ENCODE results near the gene PCAT6. TPM values are rescaled to one million over a fixed set of nuclear protein-coding genes. Genes with fewer than 3 reads are reported as not detected.

The PCAT6 gene
- total and polyA plus RNA-seq, 10 donors: 0.81 to 2.4 (median 1.3) TPM; not detected in 3

- H3K27ac ChIP-seq: peak overlapping the region in 7 of 8 donors; percentile 14 to 74 (median 55)
- TF ChIP-seq POLR2AphosphoS5 (IDR thresholded peaks at IDR 0.05) (peak in 1 of 3 donors; percentile 63), CTCF (IDR thresholded peaks at IDR 0.05 in 8 of 11, conservative IDR thresholded peaks at IDR 0.05 in 3 of 11) (no peak)
- H3K27me3 ChIP-seq (replicated peaks in 1 of 7): peaks cover 0 to 23% (median 0%) of the 10 kb centered on the region in 7 donors
- peaks cover 6 to 66% (median 30%) of the 10 kb centered on the region in 6 donors for H3K4me1 ChIP-seq
- intact Hi-C loops (cut with DNase I; ENCODE audit: low total_unique reads): no loop called here
- H3K36me3 ChIP-seq: no peaks in the 10 kb centered on the region
- 15 to 37% (median 24%) methylated on average over 6 of the region's 6 CpGs for WGBS, 5 donors
- no peak overlapping the region for H3K4me3 ChIP-seq
- H3K9me3 ChIP-seq: no peaks in the 10 kb centered on the region
- no peak for DNase-seq
Observed at GRCh38 chr1:202858331-202858730, 47.6 kb downstream of the PCAT6 start.

- 76 to 86% (median 84%) methylated on average over 8 to 10 of the region's 10 CpGs for WGBS, 5 donors
- intact Hi-C loops (cut with DNase I; ENCODE audit: low total_unique reads): no loop called here
- peak overlapping the region in 7 of 8 donors; percentile 14 to 74 (median 55) for H3K27ac ChIP-seq
Observed at GRCh38 chr1:202858789-202859414, 48.1 kb downstream of the PCAT6 start.

GRCh38 chr1:202860744-202861419 is 50.1 kb downstream of the PCAT6 start:
- H3K4me3 ChIP-seq: peak overlapping the region; percentile 42 to 87 (median 68)
- peaks cover 6 to 62% (median 30%) of the 10 kb centered on the region in 6 donors for H3K4me1 ChIP-seq
- 1 to 4% (median 4%) methylated on average over 17 to 50 of the region's 50 CpGs for WGBS, 5 donors
- no peaks in the 10 kb centered on the region for H3K36me3 ChIP-seq
- intact Hi-C loops (cut with DNase I; ENCODE audit: low total_unique reads): no loop called here
- no peaks in the 10 kb centered on the region for H3K9me3 ChIP-seq
- TF ChIP-seq POLR2A (IDR thresholded peaks at IDR 0.05) (no peak), POLR2AphosphoS5 (IDR thresholded peaks at IDR 0.05) (no peak), CTCF (IDR thresholded peaks at IDR 0.05 in 8 of 11, conservative IDR thresholded peaks at IDR 0.05 in 3 of 11) (peak in 1 of 11 experiments; percentile 2)
- peak overlapping the region in 3 of 8 donors; percentile 28 to 48 (median 48) for H3K27ac ChIP-seq
- peaks cover 0 to 25% (median 0%) of the 10 kb centered on the region in 7 donors for H3K27me3 ChIP-seq (replicated peaks in 1 of 7)
- DNase-seq: peak; percentile 80

More at GRCh38 chr1:202858789-202859414, 48.1 kb downstream of the PCAT6 start:
- DNase-seq: no peak
- peaks cover 6 to 66% (median 30%) of the 10 kb centered on the region in 6 donors for H3K4me1 ChIP-seq
- no peak overlapping the region for H3K4me3 ChIP-seq
- H3K36me3 ChIP-seq: no peaks in the 10 kb centered on the region
- TF ChIP-seq POLR2AphosphoS5 (IDR thresholded peaks at IDR 0.05): no peak
- TF ChIP-seq CTCF (IDR thresholded peaks at IDR 0.05 in 8 of 11, conservative IDR thresholded peaks at IDR 0.05 in 3 of 11): no peak
- no peak for TF ChIP-seq POLR2A (IDR thresholded peaks at IDR 0.05)
- no peaks in the 10 kb centered on the region for H3K9me3 ChIP-seq
- peaks cover 0 to 23% (median 0%) of the 10 kb centered on the region in 7 donors for H3K27me3 ChIP-seq (replicated peaks in 1 of 7)

Small RNAs within 50 kb of the gene (small RNA-seq; reads per million reads assigned to genes)
- 0 reads per million in 4 donors for gene AC098934.3

Other genes with a start within 250 kb of the PCAT6 start
- gene SYT2, start 100.5 kb upstream of the PCAT6 start, total RNA-seq: under 1 TPM in 4 of 7 donors, not detected in 3; 0.03 to 0.14 (median 0.08) TPM
- gene SYT2, start 100.5 kb upstream of the PCAT6 start, polyA plus RNA-seq: under 1 TPM; under 0.01 to 0.02 (median under 0.01) TPM
- 10 to 100 TPM; 45.4 to 71.9 (median 59.4) TPM for gene KDM5B, start 2.5 kb upstream of the PCAT6 start, total RNA-seq
- gene KDM5B, start 2.5 kb upstream of the PCAT6 start, polyA plus RNA-seq: 1 to 10 TPM; 7.7 to 8.9 (median 8.4) TPM
- gene RABIF, start 78.2 kb downstream of the PCAT6 start, total RNA-seq: 10 to 100 TPM in 3 of 7 donors, 1 to 10 TPM in 4; 8.4 to 11.5 (median 9.2) TPM
- gene RABIF, start 78.2 kb downstream of the PCAT6 start, polyA plus RNA-seq: 1 to 10 TPM; 5.9 to 9.4 (median 7.6) TPM
- gene KLHL12, start 116.3 kb downstream of the PCAT6 start, total RNA-seq: 10 to 100 TPM; 20.6 to 35.4 (median 24.6) TPM
- gene KLHL12, start 116.3 kb downstream of the PCAT6 start, polyA plus RNA-seq: 10 to 100 TPM; 14.8 to 16.0 (median 15.8) TPM
- 100 to 1,000 TPM in 5 of 7 donors, 10 to 100 TPM in 2; 90.9 to 167 (median 128) TPM for gene ADIPOR1, start 147.4 kb downstream of the PCAT6 start, total RNA-seq
- gene ADIPOR1, start 147.4 kb downstream of the PCAT6 start, polyA plus RNA-seq: 10 to 100 TPM; 34.0 to 57.6 (median 39.7) TPM
- gene CYB5R1, start 156.3 kb downstream of the PCAT6 start, total RNA-seq: 10 to 100 TPM; 41.1 to 60.5 (median 51.4) TPM
- gene CYB5R1, start 156.3 kb downstream of the PCAT6 start, polyA plus RNA-seq: 10 to 100 TPM; 26.2 to 29.9 (median 28.9) TPM
- 10 to 100 TPM; 47.6 to 61.9 (median 55.8) TPM for gene TMEM183A, start 196.4 kb downstream of the PCAT6 start, total RNA-seq
- gene TMEM183A, start 196.4 kb downstream of the PCAT6 start, polyA plus RNA-seq: 10 to 100 TPM; 30.3 to 40.7 (median 35.1) TPM
- gene PPFIA4, start 215.5 kb downstream of the PCAT6 start, total RNA-seq: 10 to 100 TPM in 2 of 7 donors, 1 to 10 TPM in 5; 2.5 to 12.0 (median 6.6) TPM
- 1 to 10 TPM in 1 of 3 donors, under 1 TPM in 2; 0.21 to 2.2 (median 0.52) TPM for gene PPFIA4, start 215.5 kb downstream of the PCAT6 start, polyA plus RNA-seq

Measured in spleen (tissue), 11 donors.